Uterus (tissue), 4 donors: Measurements from ENCODE around the gene MRPL55. TPM values are rescaled to one million over a fixed set of nuclear protein-coding genes. Genes with fewer than 3 reads are reported as not detected.

Experiments
- DNase-seq, 2 donors: peaks; one replicate each; pipeline ENCODE4 v3.0.0-alpha.2; 2019 to 2020
- H3K27ac ChIP-seq, 2 donors: fragments of 200-600 bp; sonication (generic); 1 replicate in 1 of 2; 2 replicates in 1 of 2; pipeline ENCODE4 v1.5.1; 2016 to 2018
- H3K27me3 ChIP-seq, 2 donors: fragments of 200-600 bp; sonication (generic); one replicate each; pipeline ENCODE4 v1.5.1; 2018 to 2019; ENCODE audit warnings: control low read depth in 1 of 2
- H3K36me3 ChIP-seq, 2 donors: fragments of 200-600 bp; sonication (generic); one replicate each; pipeline ENCODE4 v1.5.1; 2019; ENCODE audit warnings: control low read depth in 1 of 2
- H3K4me1 ChIP-seq, 2 donors: fragments of 200-600 bp; sonication (generic); one replicate each; pipeline ENCODE4 v1.5.1; 2018 to 2019; ENCODE audit warnings: control low read depth in 1 of 2
- H3K4me3 ChIP-seq, 2 donors: fragments of 200-600 bp; sonication (generic); 1 replicate in 1 of 2; 2 replicates in 1 of 2; pipeline ENCODE4 v1.5.1; 2018 to 2019; ENCODE audit warnings: mild to moderate bottlenecking in 1 of 2
- H3K9me3 ChIP-seq, 2 donors: fragments of 200-600 bp; sonication (generic); one replicate each; pipeline ENCODE4 v1.5.1; 2019; ENCODE audit warnings: control low read depth in 1 of 2
- POLR2A ChIP-seq, 2 donors: fragments of 450-650 bp; IDR thresholded peaks; one replicate each; pipeline ENCODE4 v1.6.1; 2016; ENCODE audit warnings: antibody characterized with exemption in 2 of 2, mild to moderate bottlenecking in 1 of 2, moderate library complexity in 1 of 2
- intact Hi-C: fragments of 100-400 bp; cut with DNase I; formaldehyde crosslinking; loops from one replicate; pipeline ENCODE4 v1.15.1; 2023; ENCODE audit warnings: low total_unique reads
- total RNA-seq, 4 donors: library from RNA; depleted of rRNA in 3 of 4; stranded (reverse); fragments of >200 nt in 3 of 4; gene quantifications; one replicate each; pipeline versions ENCODE4 v1.1.0 to v1.2.4, GENCODE V29; 2014 to 2023
- TF ChIP-seq, protein P1 (sequence below), 4 experiments: fragments of 200-600 bp in 2 of 4; fragments of 450-650 bp in 2 of 4; sonication (generic) in 2 of 4; IDR thresholded peaks; one replicate each; pipeline ENCODE4 v1.5.1; 2016 to 2019; ENCODE audit warnings: antibody characterized with exemption in 4 of 4, mild to moderate bottlenecking in 2 of 4, moderate library complexity in 1 of 4
- donor health status: DM: yes; HTN: yes; CAD: no.

MRPL55 gene
- total RNA-seq, 4 donors from 2014 or later = 19.4 to 43.4 (median 33.6) TPM

DNA sequence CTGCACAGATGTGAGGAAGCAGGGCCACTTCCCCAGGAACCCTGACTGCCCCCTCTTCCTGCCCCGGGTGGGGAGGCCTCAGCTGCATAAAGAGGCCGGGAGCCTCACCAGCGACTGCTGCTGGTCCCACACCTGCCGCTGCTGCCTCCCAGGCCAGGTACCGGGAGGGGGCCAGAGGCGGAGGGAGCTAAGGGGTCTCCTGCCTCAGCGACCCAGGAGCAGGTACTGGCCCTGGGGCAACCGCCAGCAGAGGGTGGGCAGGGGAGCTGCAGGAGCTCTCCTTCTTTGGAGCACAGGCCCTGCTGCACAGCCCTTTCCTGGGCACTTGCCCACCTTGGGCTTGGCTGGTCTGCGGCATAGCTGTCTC lies 47.4 kb upstream of the MRPL55 start:
- H3K27me3 ChIP-seq = no peaks in the 10 kb centered on the region

DNA sequence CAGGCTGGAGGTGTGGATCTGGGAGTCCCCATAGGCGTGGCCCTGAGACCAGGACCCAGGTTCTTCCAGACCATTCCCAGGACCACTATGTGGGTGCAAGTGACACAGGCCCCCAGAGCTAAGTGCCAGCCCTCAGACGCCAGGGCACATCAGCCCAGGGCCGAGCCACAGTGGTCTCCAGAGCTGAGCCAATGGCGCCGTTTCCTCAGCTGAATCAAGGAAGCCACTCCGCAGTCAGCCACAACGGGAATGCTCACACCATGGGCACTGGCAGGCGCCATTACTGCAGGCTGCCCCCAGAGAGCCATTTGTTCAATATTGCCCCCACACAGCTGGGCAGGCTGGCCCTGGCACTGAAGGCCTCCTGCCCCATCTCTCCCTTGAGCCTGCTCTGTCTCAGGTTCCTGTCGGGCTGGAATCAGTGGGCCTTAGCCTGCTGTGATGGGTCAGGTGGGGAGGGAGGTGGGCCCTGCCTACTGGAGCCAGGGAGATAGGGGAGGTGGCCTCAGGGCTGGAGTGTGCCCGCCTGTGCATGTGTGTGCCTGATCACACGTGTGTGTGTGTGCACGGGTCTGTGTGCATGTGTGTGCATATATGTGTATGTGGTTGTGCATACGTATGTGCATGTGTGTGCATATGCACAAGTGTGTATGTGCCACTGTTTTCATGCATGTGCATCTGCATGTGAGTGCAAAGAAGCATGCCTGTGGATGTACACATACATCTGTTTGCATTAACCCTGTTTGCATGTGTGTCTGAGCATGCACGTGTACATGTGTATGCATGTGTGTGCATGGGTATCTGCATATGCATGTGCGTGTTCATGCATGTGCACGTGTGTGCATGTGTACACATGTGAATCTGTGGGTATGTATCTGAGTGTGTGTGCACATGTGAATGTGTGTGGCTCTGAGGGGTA lies 46.8 kb upstream of the MRPL55 start:
- intact Hi-C loops = no loop called here
- no peak for DNase-seq

More for the DNA sequence above, 47.4 kb upstream of the MRPL55 start:
- peaks cover 3 to 5% of the 10 kb centered on the region in 2 donors for H3K4me1 ChIP-seq
- intact Hi-C loops = no loop called here
- H3K4me3 ChIP-seq = no peak overlapping the region
- H3K9me3 ChIP-seq = no peaks in the 10 kb centered on the region
- TF ChIP-seq POLR2A (IDR thresholded peaks at IDR 0.05) = no peak
- TF ChIP-seq, protein P1, sequence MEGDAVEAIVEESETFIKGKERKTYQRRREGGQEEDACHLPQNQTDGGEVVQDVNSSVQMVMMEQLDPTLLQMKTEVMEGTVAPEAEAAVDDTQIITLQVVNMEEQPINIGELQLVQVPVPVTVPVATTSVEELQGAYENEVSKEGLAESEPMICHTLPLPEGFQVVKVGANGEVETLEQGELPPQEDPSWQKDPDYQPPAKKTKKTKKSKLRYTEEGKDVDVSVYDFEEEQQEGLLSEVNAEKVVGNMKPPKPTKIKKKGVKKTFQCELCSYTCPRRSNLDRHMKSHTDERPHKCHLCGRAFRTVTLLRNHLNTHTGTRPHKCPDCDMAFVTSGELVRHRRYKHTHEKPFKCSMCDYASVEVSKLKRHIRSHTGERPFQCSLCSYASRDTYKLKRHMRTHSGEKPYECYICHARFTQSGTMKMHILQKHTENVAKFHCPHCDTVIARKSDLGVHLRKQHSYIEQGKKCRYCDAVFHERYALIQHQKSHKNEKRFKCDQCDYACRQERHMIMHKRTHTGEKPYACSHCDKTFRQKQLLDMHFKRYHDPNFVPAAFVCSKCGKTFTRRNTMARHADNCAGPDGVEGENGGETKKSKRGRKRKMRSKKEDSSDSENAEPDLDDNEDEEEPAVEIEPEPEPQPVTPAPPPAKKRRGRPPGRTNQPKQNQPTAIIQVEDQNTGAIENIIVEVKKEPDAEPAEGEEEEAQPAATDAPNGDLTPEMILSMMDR (IDR thresholded peaks at IDR 0.05) = no peak
- H3K27ac ChIP-seq = no peak overlapping the region
- no peaks in the 10 kb centered on the region for H3K36me3 ChIP-seq
- DNase-seq = no peak

DNA sequence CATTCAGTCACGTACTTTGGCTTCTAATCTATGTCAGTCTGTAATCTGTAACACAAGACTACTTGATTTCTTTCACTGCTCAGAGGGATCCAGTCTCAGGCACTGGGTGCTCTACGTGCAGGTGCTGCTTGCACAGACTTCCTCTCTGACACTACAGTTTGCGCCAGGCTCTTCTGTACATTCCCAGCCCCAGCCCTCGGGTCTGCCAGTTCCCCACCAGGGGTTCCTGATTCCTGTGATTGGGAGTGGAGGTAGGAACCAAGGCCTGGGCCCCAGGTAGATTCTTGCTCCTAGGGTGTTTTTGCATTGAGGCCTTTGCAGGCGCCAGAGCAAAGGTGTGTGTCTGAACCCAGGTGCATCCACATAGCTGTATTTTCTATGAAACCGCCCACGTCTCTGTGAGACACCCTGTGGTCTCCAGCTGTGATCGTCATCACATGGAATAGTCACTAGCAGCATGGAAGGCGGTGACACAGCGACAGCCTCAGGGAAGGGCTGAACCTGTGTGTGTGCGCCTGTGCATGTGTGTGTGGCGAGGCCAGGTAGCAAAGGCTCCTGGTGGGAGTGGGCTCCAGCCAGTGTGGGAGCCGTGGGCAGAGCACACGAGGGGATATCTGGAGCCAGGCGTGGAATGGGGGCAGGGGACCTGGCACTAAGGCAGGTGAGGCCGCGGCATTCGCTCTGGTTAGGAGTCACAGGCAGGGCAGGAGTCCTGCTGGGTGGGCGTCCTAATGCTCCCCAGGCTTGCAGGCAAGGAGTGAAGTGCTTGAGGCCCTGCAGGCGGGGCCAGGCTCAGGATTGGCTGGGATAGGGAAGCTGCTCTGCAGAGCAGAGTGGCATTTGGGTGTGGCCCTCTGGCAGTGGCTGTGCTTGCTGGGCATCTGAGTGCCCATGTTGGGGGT lies 45.8 kb upstream of the MRPL55 start:
- peaks cover 6 to 16% of the 10 kb centered on the region in 2 donors for H3K4me1 ChIP-seq

More for the DNA sequence above, 46.8 kb upstream of the MRPL55 start:
- Histone ChIP-seq H3K4me3 (no peak overlapping the region), H3K27ac (no peak overlapping the region), H3K9me3 (no peaks in the 10 kb centered on the region), H3K4me1 (peaks cover 6 to 10% of the 10 kb centered on the region in 2 donors), H3K27me3 (no peaks in the 10 kb centered on the region), H3K36me3 (no peaks in the 10 kb centered on the region)
- no peak for TF ChIP-seq POLR2A (IDR thresholded peaks at IDR 0.05)
- TF ChIP-seq, protein P1 (IDR thresholded peaks at IDR 0.05) = no peak

DNA sequence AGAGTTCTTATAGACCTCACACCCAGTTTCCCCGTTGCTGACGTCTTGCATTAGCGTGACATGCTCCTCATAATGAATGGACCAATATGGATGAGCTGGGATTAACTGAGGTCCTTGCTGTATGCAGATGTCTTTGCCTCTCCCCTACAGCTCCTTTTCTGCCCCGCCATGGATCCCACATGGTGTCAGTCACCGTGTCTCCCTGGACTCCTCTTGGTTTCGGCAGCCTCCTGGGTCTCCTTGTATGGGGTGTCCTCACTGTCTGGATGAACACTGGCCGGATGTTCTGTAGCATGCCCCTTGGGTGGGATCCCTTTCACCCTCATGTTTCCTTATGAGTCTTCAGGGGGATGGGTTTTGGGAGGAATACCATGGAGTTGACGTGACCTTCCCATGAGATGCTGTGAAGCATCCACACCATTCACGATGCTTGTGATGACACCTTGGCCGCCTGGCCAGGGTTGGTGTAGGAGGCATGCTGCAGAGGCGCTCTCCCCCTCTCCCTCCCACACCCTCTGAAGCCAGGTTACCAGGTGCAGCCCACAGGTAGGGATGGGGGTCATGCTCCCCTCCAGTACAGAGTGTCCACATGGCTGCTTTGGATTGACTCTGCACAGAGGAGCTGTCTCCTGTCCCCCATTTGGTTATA lies 45.0 kb upstream of the MRPL55 start:
- Histone ChIP-seq H3K27ac (no peak overlapping the region), H3K9me3 (no peaks in the 10 kb centered on the region), H3K36me3 (no peaks in the 10 kb centered on the region), H3K4me1 (peaks cover 8 to 24% of the 10 kb centered on the region in 2 donors), H3K27me3 (no peaks in the 10 kb centered on the region), H3K4me3 (no peak overlapping the region)
- peak in 1 of 2 donors; percentile 10 for DNase-seq
- TF ChIP-seq, protein P1 (IDR thresholded peaks at IDR 0.05) = no peak
- TF ChIP-seq POLR2A (IDR thresholded peaks at IDR 0.05) = no peak
- intact Hi-C loops = no loop called here

More for the DNA sequence above, 45.8 kb upstream of the MRPL55 start:
- H3K4me3 ChIP-seq = no peak overlapping the region
- H3K27me3 ChIP-seq = no peaks in the 10 kb centered on the region
- peak in 1 of 2 donors; percentile 7 for DNase-seq
- no peaks in the 10 kb centered on the region for H3K9me3 ChIP-seq
- no peak for TF ChIP-seq POLR2A (IDR thresholded peaks at IDR 0.05)
- TF ChIP-seq, protein P1 (IDR thresholded peaks at IDR 0.05) = no peak
- no peaks in the 10 kb centered on the region for H3K36me3 ChIP-seq
- intact Hi-C loops = no loop called here
- no peak overlapping the region for H3K27ac ChIP-seq
